Gastrocnemius medialis (tissue), 4 donors: ENCODE data around the gene APBA3.

Experiments used
- POLR2A ChIP-seq, 2 donors: fragments of 450-650 bp; IDR thresholded peaks; one replicate each; pipeline ENCODE4 v1.6.1; 2017; ENCODE audit warnings: antibody characterized with exemption in 2 of 2, mild to moderate bottlenecking in 2 of 2, moderate library complexity in 2 of 2
- TF ChIP-seq, protein P1 (sequence below), 5 experiments: fragments of 450-650 bp in 3 of 5; fragments of 200-600 bp in 2 of 5; sonication (generic) in 2 of 5; IDR thresholded peaks in 4 of 5; conservative IDR thresholded peaks in 1 of 5; 1 replicate in 4 of 5; 2 replicates in 1 of 5; pipeline ENCODE4 v1.5.1; 2016 to 2019; ENCODE audit warnings: antibody characterized with exemption in 5 of 5, mild to moderate bottlenecking in 3 of 5, moderate library complexity in 3 of 5

DNA sequence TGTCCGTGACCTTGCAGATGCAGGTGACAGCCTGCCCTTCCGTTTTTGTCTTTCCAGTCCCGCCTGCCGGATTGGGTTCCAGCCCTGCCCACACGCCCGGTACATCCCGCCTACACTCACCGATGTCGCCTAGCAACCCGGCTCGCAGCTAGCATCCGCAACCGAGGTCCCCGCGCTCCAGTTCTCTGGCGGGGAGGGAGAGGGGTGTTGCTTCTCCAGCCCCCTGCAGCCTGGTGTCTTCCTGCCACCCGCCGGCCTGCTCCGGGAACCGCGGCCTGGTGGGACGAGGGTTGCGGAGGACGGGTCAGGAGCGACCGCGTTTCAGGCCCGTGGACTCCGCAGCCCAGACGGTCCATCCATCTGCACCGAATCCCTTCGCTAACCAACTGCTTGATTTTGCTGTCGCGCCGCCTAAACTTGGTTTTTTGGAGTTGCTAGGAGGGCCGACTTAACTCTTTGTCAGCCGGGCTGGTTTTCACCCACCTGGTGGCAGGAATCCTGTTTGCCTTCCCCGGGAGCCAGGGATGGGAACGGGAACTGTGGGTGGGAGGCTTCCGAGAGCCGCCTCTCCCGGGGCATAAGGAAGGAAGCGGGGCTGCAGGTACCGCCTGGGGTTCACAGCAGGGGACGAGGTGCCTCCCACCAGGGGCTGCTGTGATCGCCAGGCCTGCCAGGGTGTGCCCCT is 40.1 kb upstream of the APBA3 start:
- TF ChIP-seq, protein P1, sequence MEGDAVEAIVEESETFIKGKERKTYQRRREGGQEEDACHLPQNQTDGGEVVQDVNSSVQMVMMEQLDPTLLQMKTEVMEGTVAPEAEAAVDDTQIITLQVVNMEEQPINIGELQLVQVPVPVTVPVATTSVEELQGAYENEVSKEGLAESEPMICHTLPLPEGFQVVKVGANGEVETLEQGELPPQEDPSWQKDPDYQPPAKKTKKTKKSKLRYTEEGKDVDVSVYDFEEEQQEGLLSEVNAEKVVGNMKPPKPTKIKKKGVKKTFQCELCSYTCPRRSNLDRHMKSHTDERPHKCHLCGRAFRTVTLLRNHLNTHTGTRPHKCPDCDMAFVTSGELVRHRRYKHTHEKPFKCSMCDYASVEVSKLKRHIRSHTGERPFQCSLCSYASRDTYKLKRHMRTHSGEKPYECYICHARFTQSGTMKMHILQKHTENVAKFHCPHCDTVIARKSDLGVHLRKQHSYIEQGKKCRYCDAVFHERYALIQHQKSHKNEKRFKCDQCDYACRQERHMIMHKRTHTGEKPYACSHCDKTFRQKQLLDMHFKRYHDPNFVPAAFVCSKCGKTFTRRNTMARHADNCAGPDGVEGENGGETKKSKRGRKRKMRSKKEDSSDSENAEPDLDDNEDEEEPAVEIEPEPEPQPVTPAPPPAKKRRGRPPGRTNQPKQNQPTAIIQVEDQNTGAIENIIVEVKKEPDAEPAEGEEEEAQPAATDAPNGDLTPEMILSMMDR (IDR thresholded peaks at IDR 0.05 in 4 of 5, conservative IDR thresholded peaks at IDR 0.05 in 1 of 5) = no peak
- no peak for TF ChIP-seq POLR2A (IDR thresholded peaks at IDR 0.05)
